Amniotic stem cell (primary cell): ENCODE results near the gene RAB3D.
"Not testable (repeated sequence)": the region's sequence is repeated elsewhere in the genome, so short reads cannot be mapped to it uniquely, and the experiment has no call there.

Experiments used
- DNase-seq: peaks from one replicate; lab custom pipeline; 2025; lab: John Stamatoyannopoulos, UW

The RAB3D gene

GRCh38 chr19:11365557-11366117 is 26.2 kb upstream of the RAB3D start:
- no peak for DNase-seq

- DNase-seq, result no peak
Observed at GRCh38 chr19:11364935-11365334, 25.5 kb upstream of the RAB3D start.

GRCh38 chr19:11364296-11364904 is 24.9 kb upstream of the RAB3D start:
- no peak for DNase-seq

GRCh38 chr19:11363881-11364280 is 24.4 kb upstream of the RAB3D start:
- no peak for DNase-seq

- no peak for DNase-seq
Observed at GRCh38 chr19:11361771-11362731, 22.6 kb upstream of the RAB3D start.

- no peak for DNase-seq
Observed at GRCh38 chr19:11361037-11361770, 21.7 kb upstream of the RAB3D start.

GRCh38 chr19:11359421-11359820 is 20.0 kb upstream of the RAB3D start:
- no peak for DNase-seq

- no peak for DNase-seq
Observed at GRCh38 chr19:11356676-11357550, 17.5 kb upstream of the RAB3D start.

GRCh38 chr19:11356074-11356397 is 16.6 kb upstream of the RAB3D start:
- no peak for DNase-seq

GRCh38 chr19:11355160-11356073 is 16.0 kb upstream of the RAB3D start, which contains the start of gene PLPPR2:
Gene PLPPR2, plus strand, starts transcription at chr19:11355432. Its CDS starts 2,242 bp downstream, at chr19:11357674.
- DNase-seq, result peak; percentile 86

GRCh38 chr19:11354102-11354501 is 14.6 kb upstream of the RAB3D start:
- DNase-seq, result not testable (repeated sequence)

GRCh38 chr19:11349171-11349570 is 9.7 kb upstream of the RAB3D start:
- no peak for DNase-seq

GRCh38 chr19:11347546-11348039 is 8.1 kb upstream of the RAB3D start:
- DNase-seq, result no peak

- peak; percentile 99 for DNase-seq
Observed at GRCh38 chr19:11346104-11346940, 6.9 kb upstream of the RAB3D start, which contains the start of the genes CCDC159 and TMEM205. Gene CCDC159, plus strand, starts transcription at chr19:11346519. Its CDS starts 88 bp downstream, at chr19:11346607. Gene TMEM205, minus strand, starts transcription at chr19:11346268. Its CDS starts 649 bp downstream, at chr19:11345619.

GRCh38 chr19:11345122-11345803 is 5.8 kb upstream of the RAB3D start:
- no peak for DNase-seq

- DNase-seq, result no peak
Observed at GRCh38 chr19:11342429-11342828, 3.0 kb upstream of the RAB3D start.

GRCh38 chr19:11340099-11340467 is 626 bp upstream of the RAB3D start:
- DNase-seq, result not testable (repeated sequence)

- DNase-seq, result no peak
Observed at GRCh38 chr19:11338569-11339253, 746 bp downstream of the RAB3D start.
